CD14-positive monocyte (primary cell): ENCODE results near the gene SLC4A11. TPM values are rescaled to one million over a fixed set of nuclear protein-coding genes. Genes with fewer than 3 reads are reported as not detected.

ENCODE experiments used
- DNase-seq, 3 donors: peaks; one replicate each; pipeline ENCODE4 v3.0.0-alpha.2; 2011 to 2022
- H2AFZ ChIP-seq: 2 replicates; pipeline ENCODE4 v1.6.0; 2012; ENCODE audit warnings: mild to moderate bottlenecking, low read depth, low read length, inconsistent platforms; ENCODE audit not compliant: insufficient read depth, poor library complexity, severe bottlenecking
- H3K27ac ChIP-seq, 2 donors: 1 replicate in 1 of 2; 2 replicates in 1 of 2; pipeline ENCODE4 v1.5.1; 2012 to 2013; ENCODE audit warnings: low read length in 2 of 2, control low read depth in 1 of 2, inconsistent platforms in 1 of 2, low read depth in 1 of 2, mild to moderate bottlenecking in 1 of 2
- H3K27me3 ChIP-seq, 2 donors: one replicate each; pipeline versions ENCODE4 v1.6.0 to v1.6.1; 2011 to 2013; ENCODE audit warnings: low read length in 2 of 2; ENCODE audit not compliant: control insufficient read depth in 2 of 2, insufficient read depth in 2 of 2
- H3K36me3 ChIP-seq, 2 donors: replicated peaks in 1 of 2; 1 replicate in 1 of 2; 2 replicates in 1 of 2; pipeline versions ENCODE4 v1.5.1 to v1.6.1; 2012 to 2013; ENCODE audit warnings: low read length in 2 of 2, control low read depth in 1 of 2, inconsistent platforms in 1 of 2, mild to moderate bottlenecking in 1 of 2; ENCODE audit not compliant: insufficient read depth in 2 of 2, control insufficient read depth in 1 of 2
- H3K4me1 ChIP-seq, 2 donors: 1 replicate in 1 of 2; 2 replicates in 1 of 2; pipeline versions ENCODE4 v1.5.1 to v1.6.1; 2012 to 2013; ENCODE audit warnings: low read length in 2 of 2, control low read depth in 1 of 2, inconsistent platforms in 1 of 2, mild to moderate bottlenecking in 1 of 2, moderate library complexity in 1 of 2; ENCODE audit not compliant: insufficient read depth in 2 of 2, control insufficient read depth in 1 of 2
- H3K4me2 ChIP-seq: replicated peaks from 2 replicates; pipeline ENCODE3; 2012; ENCODE audit warnings: low read length, moderate library complexity, mild to moderate bottlenecking; ENCODE audit not compliant: poor library complexity, severe bottlenecking; ENCODE audit errors: extremely low read depth
- H3K4me3 ChIP-seq, 3 experiments: fragments of 200-600 bp in 1 of 3; sonication (generic) in 1 of 3; replicated peaks in 1 of 3; 1 replicate in 2 of 3; 2 replicates in 1 of 3; pipeline ENCODE4 v1.5.1; 2011 to 2013; ENCODE audit warnings: low read length in 3 of 3, mild to moderate bottlenecking in 3 of 3, control low read depth in 2 of 3, low read depth in 2 of 3, inconsistent platforms in 1 of 3, moderate library complexity in 1 of 3
- H3K79me2 ChIP-seq: 2 replicates; pipeline ENCODE4 v1.6.0; 2012; ENCODE audit warnings: mild to moderate bottlenecking, control low read depth, inconsistent platforms, low read length, moderate library complexity; ENCODE audit not compliant: insufficient read depth
- H3K9ac ChIP-seq: 2 replicates; pipeline ENCODE4 v1.6.0; 2017; ENCODE audit warnings: low read length, mild to moderate bottlenecking; ENCODE audit not compliant: insufficient read depth, poor library complexity, severe bottlenecking
- H3K9me3 ChIP-seq, 2 donors: replicated peaks in 1 of 2; 1 replicate in 1 of 2; 2 replicates in 1 of 2; pipeline versions ENCODE4 v1.5.1 to v1.6.1; 2012 to 2013; ENCODE audit warnings: low read length in 2 of 2, control low read depth in 1 of 2; ENCODE audit not compliant: control insufficient read depth in 1 of 2, insufficient read depth in 1 of 2
- H4K20me1 ChIP-seq: 2 replicates; pipeline ENCODE4 v1.6.0; 2012; ENCODE audit warnings: mild to moderate bottlenecking, low read length, control low read depth, moderate library complexity; ENCODE audit not compliant: insufficient read depth
- H3K27ac Mint-ChIP-seq, 7 donors: one replicate each; pipeline ENCODE4 v1.8.0; 2020; ENCODE audit warnings: mild to moderate bottlenecking in 7 of 7, mixed read lengths in 7 of 7, moderate library complexity in 6 of 7, inconsistent platforms in 2 of 7
- H3K27me3 Mint-ChIP-seq, 3 donors: one replicate each; pipeline ENCODE4 v1.8.0; 2021 to 2022; ENCODE audit warnings: low read depth in 3 of 3, mild to moderate bottlenecking in 3 of 3, mixed read lengths in 3 of 3, moderate library complexity in 3 of 3, inconsistent platforms in 1 of 3
- H3K36me3 Mint-ChIP-seq, 2 donors: one replicate each; pipeline ENCODE4 v1.8.0; 2020; ENCODE audit warnings: mixed read lengths in 2 of 2, inconsistent platforms in 1 of 2, mild to moderate bottlenecking in 1 of 2
- H3K4me1 Mint-ChIP-seq: one replicate; pipeline ENCODE4 v1.8.0; 2020; ENCODE audit warnings: mild to moderate bottlenecking, mixed read lengths
- H3K4me3 Mint-ChIP-seq, 2 donors: one replicate each; pipeline ENCODE4 v1.8.0; 2020; ENCODE audit warnings: mild to moderate bottlenecking in 2 of 2, mixed read lengths in 2 of 2, moderate library complexity in 1 of 2
- H3K9me3 Mint-ChIP-seq, 7 donors: one replicate each; pipeline ENCODE4 v1.8.0; 2020 to 2022; ENCODE audit warnings: mixed read lengths in 7 of 7, mild to moderate bottlenecking in 6 of 7, moderate library complexity in 6 of 7, inconsistent platforms in 2 of 7
- CTCF ChIP-seq: fragments of 200-600 bp; IDR thresholded peaks from one replicate; pipeline ENCODE4 v1.8.0; 2022; ENCODE audit warnings: antibody characterized with exemption, mild to moderate bottlenecking
- WGBS: methylation state at CpG from one replicate; pipeline ENCODE4 v1.1.5; 2013; ENCODE audit warnings: missing lambda C conversion rate; ENCODE audit not compliant: insufficient coverage; 5-methylcytosine and 5-hydroxymethylcytosine counted together
- intact Hi-C, 2 donors: fragments of 100-400 bp; cut with micrococcal nuclease; formaldehyde crosslinking; loops; one replicate each; pipeline versions ENCODE4 v1.15.0 to v1.15.1; 2023
- polyA plus RNA-seq, 3 donors: library from polyadenylated mRNA; depleted of rRNA in 1 of 3; unstranded in 2 of 3; stranded (reverse) in 1 of 3; fragments of 300-500 nt in 2 of 3; fragments of >200 nt in 1 of 3; fragmentation: Illumina TruSeq in 2 of 3; gene quantifications; 1 replicate in 2 of 3; 2 replicates in 1 of 3; pipeline ENCODE4 v1.2.3, GENCODE V29; 2012 to 2021

The SLC4A11 gene
- polyA plus RNA-seq, 3 donors: 0.11 to 0.33 TPM; not detected in 1

- WGBS: 96% methylated on average over 19 of the region's 22 CpGs
- H3K36me3 Mint-ChIP-seq: peaks cover 5 to 16% of the 10 kb centered on the region in 2 donors
- no peak overlapping the region for H3K4me3 Mint-ChIP-seq
- H3K9ac ChIP-seq: no peak overlapping the region
- no peak for TF ChIP-seq CTCF
- peaks cover 0 to 4% (median 0%) of the 10 kb centered on the region in 3 donors for H3K27me3 Mint-ChIP-seq
- no peak overlapping the region for H3K27ac Mint-ChIP-seq
- H3K79me2 ChIP-seq: no peaks in the 10 kb centered on the region
- H2AFZ ChIP-seq: no peak overlapping the region
- H3K4me1 Mint-ChIP-seq: no peaks in the 10 kb centered on the region
- peaks cover 0 to 1% (median 0%) of the 10 kb centered on the region in 7 donors for H3K9me3 Mint-ChIP-seq
- no peaks in the 10 kb centered on the region for H3K27me3 ChIP-seq
- no peaks in the 10 kb centered on the region for H3K9me3 ChIP-seq
- H3K4me2 ChIP-seq: no peak overlapping the region
- peaks cover 0 to 5% of the 10 kb centered on the region in 2 donors for H3K36me3 ChIP-seq
- DNase-seq: no peak
- no peaks in the 10 kb centered on the region for H3K4me1 ChIP-seq
- H4K20me1 ChIP-seq: no peaks in the 10 kb centered on the region
- no peak overlapping the region for H3K27ac ChIP-seq
- intact Hi-C loops: no loop called here
- H3K4me3 ChIP-seq: no peak overlapping the region
Measured at GRCh38 chr20:3229158-3229557, 9.8 kb downstream of the SLC4A11 start.

DNA sequence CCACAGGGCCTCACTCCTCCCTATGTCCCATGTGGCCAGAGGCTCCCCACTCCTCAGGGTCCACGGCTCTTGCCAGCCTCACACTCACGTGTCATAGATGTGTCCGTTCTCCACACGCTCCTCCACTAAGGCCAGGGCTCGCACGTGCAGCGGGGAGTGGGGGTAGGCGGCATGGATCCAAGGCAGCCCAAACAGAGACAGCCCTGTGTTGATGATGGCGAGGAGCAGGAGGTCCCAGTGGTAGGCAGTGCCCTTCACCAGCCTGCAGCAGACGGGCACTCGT lies 10.3 kb downstream of the SLC4A11 start:
- intact Hi-C loops: no loop called here
- peak overlapping the region in 1 of 7 donors; percentile 57 for H3K27ac Mint-ChIP-seq
- WGBS: 100% methylated on average over 9 of the region's 11 CpGs

More for the DNA sequence above, 10.3 kb downstream of the SLC4A11 start:
- Histone ChIP-seq H2AFZ (no peak overlapping the region), H3K4me2 (no peak overlapping the region), H3K27ac (no peak overlapping the region), H4K20me1 (no peaks in the 10 kb centered on the region), H3K27me3 (no peaks in the 10 kb centered on the region), H3K4me1 (no peaks in the 10 kb centered on the region), H3K9me3 (no peaks in the 10 kb centered on the region), H3K79me2 (no peaks in the 10 kb centered on the region), H3K4me3 (no peak overlapping the region), H3K9ac (no peak overlapping the region), H3K36me3 (peaks cover under 1 to 10% of the 10 kb centered on the region in 2 donors)
- Mint-ChIP-seq H3K36me3 (peaks cover 9 to 20% of the 10 kb centered on the region in 2 donors), H3K4me1 (no peaks in the 10 kb centered on the region), H3K9me3 (peaks cover 0 to 1% (median 0%) of the 10 kb centered on the region in 7 donors), H3K4me3 (no peak overlapping the region), H3K27me3 (peaks cover 0 to 1% (median 0%) of the 10 kb centered on the region in 3 donors)
- no peak for TF ChIP-seq CTCF
- DNase-seq: no peak
